Eye (tissue), 1 donor: Measurements from ENCODE around the gene FCGBP.
"Not testable (repeated sequence)": the region's sequence is repeated elsewhere in the genome, so short reads cannot be mapped to it uniquely, and the experiment has no call there.

Experiments
- DNase-seq: peaks from one replicate; pipeline ENCODE4 v3.0.0-alpha.2; 2015

The FCGBP gene

DNA sequence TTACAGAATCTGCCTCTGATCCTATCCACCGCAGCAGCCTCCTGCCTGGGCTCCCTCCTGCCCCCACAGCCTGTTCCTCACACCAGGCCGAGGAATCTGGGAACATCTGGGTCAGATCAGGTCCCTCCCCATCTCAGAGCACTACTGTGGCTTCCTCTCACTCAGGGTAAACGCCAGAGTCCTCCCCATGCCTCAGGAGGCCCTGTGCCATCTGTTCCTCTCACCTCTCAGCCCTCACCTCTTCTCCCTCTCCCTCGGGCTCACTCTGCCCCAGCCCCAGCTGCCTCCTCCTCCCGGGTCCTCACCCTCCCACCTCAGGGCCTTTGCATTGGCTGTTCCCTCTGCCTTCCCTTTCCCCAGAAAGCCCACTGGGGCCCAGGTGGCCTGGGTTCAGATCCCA is 18.2 kb downstream of the FCGBP start:
- no peak for DNase-seq

DNA sequence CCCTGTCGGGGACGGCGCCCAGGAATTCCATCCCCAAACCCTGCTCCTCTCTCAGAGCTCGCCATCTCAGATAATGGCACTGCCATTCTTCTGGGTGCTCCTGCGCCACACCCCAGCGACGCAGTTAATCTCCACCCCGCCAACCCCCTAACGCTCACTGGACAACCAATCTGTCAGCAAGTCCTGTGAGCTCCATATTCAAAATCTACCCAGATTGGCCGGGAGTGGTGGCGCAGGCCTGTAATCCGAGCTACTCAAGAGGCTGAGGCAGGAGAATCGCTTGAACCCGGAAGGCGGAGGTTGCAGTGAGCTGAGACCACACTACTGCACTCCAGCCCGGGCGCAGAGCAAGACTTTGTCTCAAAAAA is 18.6 kb downstream of the FCGBP start:
- no peak for DNase-seq

DNA sequence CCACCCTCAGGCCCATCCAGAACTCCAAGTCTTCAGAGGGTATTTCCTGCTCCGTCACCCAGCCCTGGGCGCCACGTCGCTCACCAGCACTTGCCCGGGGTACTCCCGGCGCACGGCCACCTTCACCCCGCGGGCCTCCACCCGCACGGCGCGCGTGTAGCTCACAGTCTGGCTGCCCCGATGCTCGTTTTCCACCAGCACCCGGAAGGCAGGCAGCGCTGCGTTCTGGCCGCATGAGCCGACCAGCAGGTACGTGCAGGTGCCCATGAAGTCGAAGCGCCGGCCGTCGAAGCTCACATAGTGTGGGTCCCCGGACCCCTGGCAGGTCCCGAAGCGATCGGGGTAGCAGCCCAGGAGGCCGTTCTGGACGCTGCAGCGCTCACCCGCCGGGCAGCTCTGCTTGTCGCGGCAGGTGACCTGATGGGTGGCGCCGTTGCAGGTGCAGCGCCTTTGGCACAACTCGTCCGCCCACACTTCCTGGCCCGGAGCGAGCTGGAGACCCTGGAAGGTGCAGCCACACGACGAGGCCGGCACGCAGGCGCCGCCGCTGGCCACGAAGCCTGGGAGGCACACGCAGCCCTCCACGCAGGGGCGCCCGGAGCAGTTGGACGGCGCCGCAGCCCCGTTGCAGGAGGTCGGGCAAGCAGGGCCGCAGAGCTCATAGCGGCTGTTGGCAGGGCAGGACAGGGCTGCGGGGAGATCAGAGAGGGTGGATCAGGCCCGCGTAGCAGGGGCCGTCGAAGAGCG is 19.2 kb downstream of the FCGBP start:
- no peak for DNase-seq

DNA sequence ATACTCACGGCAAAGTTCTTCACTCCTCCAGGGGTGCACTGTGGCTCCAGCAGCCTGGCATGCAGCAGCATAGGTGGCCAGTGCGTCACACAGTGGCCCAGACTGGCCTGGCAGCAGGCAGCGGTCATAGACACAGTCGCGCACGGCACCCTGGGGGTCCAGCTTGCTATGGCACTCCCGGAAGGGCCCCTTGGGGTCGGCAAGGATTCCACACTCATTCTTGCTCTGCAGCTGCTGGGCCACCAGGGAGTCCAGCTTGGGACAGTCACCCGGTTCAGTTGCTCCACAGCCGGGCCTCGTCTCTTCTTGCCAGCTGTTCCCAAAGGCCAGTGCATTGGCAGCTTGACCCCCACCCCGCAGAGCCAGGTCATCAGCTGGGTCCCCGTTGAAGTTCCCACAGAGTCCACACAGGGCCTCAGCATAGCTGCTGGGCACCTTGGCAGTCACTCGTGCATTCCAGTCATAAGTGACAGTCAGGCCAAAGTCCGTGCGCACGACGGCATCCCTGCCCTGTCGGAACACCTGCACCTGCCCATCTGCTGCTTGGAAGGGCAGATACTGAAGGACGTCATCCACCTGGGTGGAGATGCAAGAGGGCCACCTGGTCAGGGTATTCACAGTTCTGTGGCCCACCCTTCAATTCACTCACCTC is 20.6 kb downstream of the FCGBP start:
- no peak for DNase-seq

DNA sequence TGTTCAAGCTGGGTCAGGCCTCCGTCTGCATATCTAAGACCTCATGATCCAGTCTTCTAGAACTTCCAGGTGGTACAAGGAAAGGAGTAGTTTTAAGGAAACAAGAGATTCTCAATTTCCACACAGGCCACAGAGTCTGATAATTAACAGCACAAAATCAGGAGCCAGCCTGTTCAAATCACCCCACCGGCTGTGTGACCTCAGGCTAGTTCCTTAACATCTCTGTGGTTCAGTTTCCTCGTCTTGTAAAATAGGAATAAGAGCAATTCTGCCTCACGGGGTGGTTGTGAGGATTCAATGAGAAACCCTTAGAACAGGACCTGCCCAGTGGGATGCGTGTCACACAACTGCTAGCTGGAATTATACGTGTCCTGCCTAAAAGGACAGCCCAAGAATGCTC is 25.6 kb downstream of the FCGBP start:
- no peak for DNase-seq

DNA sequence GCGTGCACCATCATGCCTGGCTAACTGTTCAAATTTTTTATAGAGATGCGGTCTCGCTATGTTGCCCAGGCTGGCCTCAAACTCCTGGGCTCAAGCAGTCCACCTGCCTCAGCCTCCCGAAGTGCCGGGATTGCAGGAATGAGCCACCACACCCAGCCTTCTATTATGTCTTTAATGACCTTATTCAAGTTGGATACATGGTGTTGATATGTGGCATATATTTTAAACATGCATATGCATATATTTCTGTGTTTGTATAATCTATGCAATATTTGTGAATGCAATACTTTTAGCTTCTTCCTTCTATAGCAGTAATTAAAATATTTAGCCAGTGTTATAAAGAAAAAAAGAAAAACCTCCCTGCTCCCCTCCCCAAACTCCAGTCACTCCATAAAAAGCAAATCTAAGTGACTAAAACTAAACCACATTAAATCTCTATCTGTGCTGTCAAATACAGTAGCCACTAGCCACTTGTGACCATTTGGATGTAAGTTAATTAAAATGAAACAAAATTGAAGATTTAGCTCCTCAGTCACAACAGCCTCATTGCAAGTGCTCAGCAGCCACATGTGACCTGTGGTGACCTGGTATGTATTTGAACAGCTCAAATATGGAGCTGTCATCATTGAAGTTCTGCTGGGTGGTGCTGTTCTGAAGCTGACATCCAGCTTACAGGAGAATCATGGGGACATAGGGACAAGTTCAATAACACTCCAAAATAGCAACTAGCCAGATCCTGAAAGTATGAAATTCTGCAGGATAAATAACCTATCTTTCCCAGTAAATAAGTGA is 27.4 kb downstream of the FCGBP start:
- no peak for DNase-seq

DNA sequence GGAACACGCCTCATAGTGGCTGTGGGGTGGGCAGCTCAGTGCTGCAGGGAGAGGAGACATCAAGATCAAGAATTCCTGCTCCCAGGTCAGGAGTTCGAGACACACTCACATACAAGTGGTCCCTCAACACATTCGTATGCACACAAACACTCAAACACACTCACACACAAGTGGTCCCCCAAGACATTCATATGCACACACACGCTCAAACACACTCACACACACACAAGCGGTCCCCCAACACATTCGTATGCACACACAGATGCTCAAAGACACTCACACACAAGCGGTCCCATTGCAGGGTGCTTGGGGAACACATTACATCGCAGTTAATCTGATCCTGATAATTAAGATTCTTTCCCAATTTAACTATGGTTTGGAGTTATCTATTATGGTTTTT is 28.2 kb downstream of the FCGBP start:
- no peak for DNase-seq

DNA sequence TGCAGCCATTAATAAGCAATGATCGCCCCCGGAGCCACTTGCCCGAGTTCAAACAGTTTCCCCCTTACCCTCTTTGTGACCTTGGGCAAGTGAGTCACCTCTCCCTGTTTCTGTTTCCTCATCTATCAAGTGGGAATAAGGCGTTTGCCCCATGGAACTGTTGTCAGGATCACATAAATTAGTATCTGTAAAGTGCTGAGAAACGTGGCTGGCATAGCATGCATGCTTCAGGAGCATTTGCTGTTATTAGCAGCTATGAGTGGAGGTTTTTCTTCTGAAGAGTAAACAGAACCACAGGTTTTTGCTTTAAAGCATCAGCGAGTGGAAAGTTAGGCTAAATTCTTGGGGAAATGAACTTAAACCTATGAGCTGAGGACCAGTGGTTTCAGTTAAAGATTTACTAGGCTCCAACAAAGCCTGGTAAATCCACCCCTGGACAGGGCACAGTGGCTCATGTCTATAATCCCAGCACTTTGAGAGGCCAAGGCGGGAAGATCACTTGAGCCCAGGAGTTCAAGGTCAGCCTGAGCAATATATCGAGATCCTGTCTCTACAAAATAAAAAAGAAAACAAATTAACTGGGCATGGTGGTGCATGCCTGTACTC is 30.8 kb downstream of the FCGBP start:
- DNase-seq, result not testable (repeated sequence)

DNA sequence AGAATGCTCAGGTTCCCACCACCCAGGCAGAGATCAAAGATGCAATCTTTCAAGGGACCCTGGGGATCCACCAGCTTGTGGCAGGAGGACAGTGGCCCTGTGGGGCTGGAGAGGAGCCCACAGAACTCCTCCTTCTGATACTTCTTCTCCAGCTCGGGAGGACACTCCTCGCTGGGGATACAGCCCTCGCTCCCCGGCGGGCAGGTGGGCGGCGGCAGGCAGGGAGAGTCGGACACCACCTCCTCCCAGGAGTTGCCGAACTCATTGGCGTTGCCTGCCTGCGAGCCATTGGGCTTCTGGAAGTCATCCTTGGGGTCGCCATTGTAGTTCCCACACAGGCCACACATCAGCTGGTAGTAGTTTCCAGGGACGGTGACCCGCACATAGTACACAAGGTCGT is 32.1 kb downstream of the FCGBP start:
- DNase-seq, result not testable (repeated sequence)

DNA sequence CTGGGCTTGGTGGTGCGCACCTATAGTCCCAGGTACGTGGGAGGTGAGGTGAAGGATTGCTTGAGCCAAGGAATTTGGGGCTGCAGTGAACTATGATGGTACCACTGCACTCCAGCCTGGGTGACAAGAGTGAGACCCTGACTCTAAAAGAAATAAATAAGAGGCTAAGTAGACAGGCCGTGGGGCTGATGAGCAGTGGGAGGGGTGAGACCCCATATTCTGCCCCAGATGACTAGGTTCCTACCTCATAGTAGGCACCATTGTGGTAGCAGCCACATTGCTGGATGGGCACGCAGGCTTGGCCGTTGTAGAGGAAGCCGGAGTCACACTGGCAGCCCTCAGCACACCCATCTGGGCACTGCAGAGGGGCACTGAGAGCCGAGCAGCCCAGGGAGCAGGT is 32.8 kb downstream of the FCGBP start:
- not testable (repeated sequence) for DNase-seq

DNA sequence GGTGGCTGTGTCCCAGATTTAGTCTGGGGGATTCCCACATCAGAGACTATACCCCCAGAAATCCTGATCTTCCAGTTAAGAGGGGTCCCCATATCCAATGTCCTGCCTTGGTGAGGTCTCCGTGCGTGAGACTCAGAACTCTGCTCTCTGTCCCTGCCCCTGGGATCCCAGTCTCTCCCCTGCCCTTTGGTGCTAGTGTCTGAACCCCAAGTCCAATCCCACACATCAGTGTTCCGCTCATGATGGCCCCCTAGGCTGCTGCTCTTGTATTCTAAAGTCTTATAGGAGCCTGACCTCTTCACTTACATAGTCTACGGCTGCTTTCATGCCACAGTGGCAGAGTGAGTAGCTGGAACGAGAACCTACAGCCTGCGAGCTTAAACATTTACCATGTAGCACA is 35.6 kb downstream of the FCGBP start:
- DNase-seq, result not testable (repeated sequence)

DNA sequence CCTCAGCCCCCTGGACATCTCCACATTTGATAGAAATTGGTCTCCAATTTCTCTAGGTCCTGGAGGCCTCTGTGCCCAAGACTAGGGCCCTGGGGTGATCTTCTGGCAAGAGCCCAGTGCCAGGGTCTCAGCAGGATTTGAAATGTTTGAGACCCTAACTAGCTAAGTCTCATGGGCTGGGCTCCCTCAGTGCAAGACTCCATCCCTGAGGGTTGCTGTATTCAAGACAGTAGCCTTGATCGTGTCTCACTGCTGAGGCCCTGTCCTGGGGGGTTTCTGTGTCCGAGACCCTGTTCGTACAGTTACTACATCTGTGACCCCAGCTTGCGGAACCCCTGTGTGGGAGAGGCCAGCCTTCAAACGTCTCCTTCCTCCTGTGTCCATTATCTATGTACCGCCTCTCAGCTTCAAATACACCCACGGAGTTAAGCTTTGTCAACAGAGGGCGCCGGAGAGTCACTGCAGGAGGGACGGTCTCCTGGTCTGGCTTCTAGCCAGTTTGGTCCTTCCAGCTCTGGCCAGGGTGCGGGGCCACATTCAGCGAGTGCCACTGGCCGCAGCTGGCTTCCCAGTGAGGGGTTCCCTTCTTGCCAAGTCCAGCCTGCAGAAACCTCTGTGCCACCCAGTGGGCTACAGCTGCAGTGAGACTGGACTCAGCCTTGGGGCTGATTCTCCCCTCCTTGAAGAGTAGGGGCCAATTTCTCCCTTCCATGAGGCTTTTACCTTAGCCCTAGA is 36.8 kb downstream of the FCGBP start:
- DNase-seq, result peak; percentile 58

DNA sequence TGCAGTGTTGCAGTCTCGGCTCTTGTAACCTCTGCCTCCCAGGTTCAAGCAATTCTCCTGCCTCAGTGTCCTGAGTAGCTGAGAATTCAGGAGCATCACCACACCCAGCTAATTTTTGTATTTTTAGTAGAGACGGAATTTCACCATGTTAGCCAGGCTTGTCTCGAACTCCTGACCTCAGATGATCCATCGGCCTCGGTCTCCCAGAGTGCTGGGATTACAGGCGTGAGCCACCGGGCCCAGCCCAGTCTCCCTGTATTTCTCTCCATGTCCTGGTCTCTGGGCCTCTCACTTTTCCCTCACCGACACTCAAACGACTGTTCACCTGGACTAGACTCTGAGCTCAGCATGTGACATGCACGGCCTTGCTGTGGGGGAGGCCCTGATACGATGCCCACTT is 39.3 kb downstream of the FCGBP start:
- not testable (repeated sequence) for DNase-seq

DNA sequence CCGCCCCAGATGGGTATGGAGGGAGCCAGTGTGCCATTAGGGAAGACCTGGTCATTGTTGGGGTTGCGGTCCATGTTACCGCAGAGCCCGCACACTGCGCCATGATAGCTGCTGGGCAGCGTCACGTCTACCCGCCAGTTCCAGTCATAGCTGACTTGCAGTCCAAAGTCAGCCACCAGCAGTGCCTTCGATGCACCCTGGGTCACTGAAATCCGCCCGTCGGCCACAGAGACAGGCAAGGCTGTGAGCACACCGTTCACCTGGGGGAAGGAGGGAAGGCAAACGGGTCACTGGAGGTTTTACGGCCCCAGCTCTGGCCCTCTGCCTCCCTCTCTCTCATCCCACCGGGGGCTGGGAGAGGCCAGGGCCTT is 40.2 kb downstream of the FCGBP start:
- DNase-seq, result not testable (repeated sequence)

DNA sequence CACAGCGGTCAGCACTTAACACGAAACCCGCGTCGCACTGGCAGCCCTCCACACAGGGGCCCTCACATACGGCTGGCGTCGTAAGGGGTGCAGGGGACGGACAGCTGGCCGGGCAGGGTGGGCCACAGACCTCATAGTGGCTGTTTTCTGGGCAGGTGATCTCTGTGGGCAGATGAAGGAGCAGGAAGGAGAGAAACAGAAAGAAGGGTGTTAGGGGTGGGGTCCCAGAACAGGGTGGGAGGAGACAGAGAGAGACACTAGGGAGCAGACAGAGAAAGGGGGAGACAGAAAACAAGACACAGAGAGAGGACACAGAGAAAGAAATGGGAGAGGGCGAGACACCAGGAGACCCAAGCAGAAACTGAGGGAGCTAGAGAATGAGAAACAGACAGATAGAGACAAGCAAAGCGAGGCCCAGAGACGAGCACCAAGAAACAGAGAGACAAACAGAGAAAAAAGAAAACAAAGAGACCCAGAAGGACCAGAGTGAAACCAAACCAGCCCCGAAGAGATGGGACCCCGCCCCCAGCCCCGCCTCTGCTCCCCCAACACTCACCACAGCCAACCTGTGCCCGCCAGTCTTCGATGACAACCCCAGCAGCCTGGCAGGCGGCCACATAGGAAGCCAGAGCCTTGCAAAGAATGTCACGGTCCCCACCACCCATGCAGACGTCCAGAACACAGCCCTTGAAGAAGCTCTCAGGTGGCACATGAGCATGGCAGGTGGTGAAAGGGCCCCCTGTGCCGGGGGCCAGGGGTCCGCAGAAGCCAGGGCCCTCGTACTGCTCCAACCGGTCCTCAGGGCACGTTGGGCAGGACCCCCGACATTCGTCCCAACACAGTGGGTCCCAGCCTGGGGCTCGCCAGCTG is 40.8 kb downstream of the FCGBP start:
- DNase-seq, result not testable (repeated sequence)

DNA sequence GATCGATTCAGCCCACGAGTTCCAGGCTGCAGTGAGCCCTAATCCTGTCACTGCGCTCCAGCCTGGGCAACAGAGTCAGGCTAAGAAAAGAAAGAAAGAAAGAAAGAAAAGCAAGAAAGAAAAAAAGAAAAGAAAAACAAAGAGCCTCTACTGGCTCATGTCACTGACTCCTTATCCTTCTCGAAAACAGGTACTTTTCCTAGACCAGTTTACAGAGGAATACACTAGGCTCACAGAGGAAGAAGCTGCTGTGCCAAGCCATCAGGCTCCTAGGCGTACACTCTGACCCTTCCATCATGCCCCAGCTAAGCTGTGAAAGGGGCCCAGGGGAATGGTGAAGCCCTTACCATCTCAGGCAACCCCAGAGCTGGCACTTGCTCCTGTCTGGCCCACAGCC is 41.9 kb downstream of the FCGBP start:
- DNase-seq, result not testable (repeated sequence)

DNA sequence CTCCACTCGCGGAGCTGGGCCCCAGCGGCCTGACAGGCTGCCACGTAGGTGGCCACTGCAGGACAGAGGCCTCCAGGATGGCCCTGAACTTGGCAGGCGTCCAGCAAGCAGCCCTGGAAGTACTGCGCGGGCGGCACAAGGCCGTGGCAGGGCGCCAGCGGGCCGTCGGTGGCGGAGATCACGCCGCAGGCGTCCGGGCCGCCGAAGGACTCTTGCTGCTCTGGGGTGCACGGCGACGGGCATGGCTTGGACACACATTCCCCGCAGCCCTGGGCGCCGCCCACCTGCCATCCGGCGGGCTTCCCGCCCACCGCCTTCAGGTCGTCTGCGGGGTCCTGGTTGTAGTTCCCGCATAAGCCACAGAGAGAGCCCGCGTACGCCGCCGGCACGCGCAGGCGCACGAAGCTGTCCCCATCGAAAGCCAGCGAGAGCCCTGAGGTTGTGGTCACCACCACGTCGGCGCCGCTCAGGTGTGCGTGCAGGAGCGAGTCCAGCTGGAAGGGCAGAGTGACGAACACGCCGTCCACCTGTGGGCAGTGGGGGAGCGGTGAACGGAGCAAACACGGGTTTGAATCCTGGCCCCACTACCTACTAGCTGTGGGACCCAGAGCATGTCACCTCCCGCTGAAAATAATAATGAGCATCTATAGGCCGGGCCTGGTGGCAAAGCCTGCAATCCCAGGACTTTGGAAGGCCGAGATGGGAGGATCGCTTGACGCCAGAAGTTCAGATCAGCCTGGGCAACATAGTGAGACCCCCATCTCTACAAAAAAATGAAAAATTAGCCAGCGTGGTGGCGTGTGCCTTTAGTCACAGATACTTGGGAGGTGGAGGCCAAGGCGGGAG is 42.6 kb downstream of the FCGBP start:
- DNase-seq, result peak; percentile 68

DNA sequence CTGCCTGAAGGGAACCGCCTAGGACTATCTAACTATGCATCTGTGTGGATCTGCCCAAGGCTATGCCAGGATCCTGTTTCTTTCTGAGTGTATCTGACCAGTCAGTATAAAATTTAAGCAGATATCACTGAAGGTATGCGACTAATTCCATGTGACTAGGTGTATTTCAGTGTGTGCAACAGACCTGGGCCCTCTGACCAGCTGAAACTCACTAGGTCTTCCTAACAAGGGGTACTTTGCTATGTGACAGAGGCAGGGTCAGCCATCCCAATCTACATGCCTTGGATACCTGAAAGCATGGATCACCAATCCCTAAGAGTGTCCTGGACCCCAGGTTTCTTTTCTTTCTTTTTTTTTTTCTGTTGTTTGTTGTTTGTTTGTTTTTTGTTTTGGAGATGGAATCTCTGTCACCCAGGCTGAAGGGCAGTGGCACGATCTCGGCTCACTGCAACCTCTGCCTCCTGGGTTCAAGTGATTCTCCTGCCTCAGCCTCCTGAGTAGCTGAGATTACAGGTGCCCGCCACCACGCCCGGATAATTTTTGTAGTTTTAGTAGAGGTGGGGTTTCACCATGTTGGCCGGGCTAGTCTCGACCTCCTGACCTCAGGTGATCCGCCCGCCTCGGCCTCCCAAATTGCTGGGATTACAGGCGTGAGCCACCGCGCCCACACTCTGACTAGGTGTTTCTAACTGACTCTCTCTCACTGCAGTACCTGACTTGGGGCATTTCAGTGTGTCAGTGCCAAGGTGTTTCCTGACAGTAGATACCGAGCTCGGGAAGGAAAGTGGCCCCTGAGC is 43.5 kb downstream of the FCGBP start:
- no peak for DNase-seq

DNA sequence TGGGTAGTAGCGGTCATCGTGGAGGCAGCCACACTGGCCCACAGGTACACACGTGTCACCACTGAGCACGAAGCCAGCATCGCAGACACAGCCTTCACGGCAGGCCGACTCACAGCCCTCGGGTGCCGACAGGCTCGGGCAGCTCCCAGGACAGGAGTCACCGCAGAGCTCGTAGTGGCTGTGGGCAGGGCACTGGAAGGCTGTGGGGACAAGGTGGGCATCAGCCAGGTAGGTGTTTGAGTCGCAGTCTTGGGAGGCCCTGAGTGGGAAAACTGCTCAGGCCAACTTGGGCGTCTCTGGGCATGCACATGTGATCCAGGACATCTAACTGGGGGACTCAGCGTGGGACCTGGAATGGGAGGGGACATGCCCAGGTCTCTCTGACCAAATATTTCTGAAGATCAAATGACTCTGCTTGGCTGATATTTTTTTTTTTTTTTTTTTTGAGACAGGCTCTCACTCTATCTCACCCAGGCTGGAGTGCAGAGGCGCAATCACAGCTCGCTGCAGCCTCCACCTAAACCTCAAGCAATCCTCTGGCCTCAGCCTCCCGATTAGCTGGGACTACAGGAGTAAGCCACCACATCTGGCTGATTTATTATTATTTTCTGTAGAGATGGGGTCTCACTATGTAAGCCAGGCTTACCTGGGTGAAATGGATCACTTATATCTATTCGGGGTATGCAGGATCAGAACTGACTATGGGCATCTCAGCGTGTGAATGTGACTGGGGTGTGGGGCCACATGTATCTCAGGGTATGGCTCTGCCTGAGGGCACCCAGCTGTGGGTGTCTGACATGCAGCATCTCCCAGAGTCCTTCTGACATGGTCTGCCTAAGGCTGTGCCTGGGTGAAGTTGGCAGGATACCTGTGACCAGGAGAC is 44.3 kb downstream of the FCGBP start:
- DNase-seq, result not testable (repeated sequence)
